HCT116 (cell line): Measurements from ENCODE around the gene GALNT17. TPM values are rescaled to one million over a fixed set of nuclear protein-coding genes. Genes with fewer than 3 reads are reported as not detected.

Source experiments
- ATAC-seq: fragments of 200-7000 bp; cut with Tn5 transposase; 2 replicates; pipeline ENCODE4 v1.9.1; 2020; ENCODE audit warnings: mild to moderate bottlenecking, moderate library complexity
- BruUV-seq: library from RNA; stranded (reverse); fragments of 400-500 nt; replicated peaks from 2 replicates; lab custom pipeline; 2021; lab: Mats Ljungman, UMichigan
- CTCF ChIA-PET: fragments of 300-600 bp; sonication (Branson Sonifier 250); formaldehyde crosslinking; loops from one replicate; lab custom pipeline; 2021; ENCODE audit warnings: antibody characterized with exemption; lab: Charles Lee
- POLR2A ChIA-PET: fragments of 300-600, 350-600 bp; sonication (Branson Sonifier 250); formaldehyde crosslinking; loops from one replicate; lab custom pipeline; 2021; ENCODE audit warnings: antibody characterized with exemption; lab: Charles Lee
- RAD21 ChIA-PET, 2 experiments: fragments of 300-600 bp; sonication (Branson Sonifier 250); formaldehyde crosslinking; loops; one replicate each; lab custom pipeline; 2023; ENCODE audit warnings: low total read pairs in 2 of 2; ENCODE audit not compliant: uncharacterized antibody in 2 of 2, unreplicated experiment in 2 of 2, low non-redundant PET in 1 of 2; lab: Charles Lee
- DNase-seq: peaks from one replicate; pipeline ENCODE4 v3.0.0-alpha.2; 2010; ENCODE audit warnings: low read depth, low spot score
- H2AFZ ChIP-seq: fragments of 200-600 bp; shearing (Covaris generic), sonication (generic); 2 replicates; pipeline ENCODE4 v1.6.1; 2017; ENCODE audit warnings: low read depth, mixed run types, mixed read lengths, antibody characterized with exemption, low read length; ENCODE audit not compliant: poor library complexity, severe bottlenecking
- H3K27ac ChIP-seq: 2 replicates; pipeline ENCODE4 v1.5.1; 2012; ENCODE audit warnings: low read depth, low read length
- H3K27me3 ChIP-seq: fragments of 200-600 bp; sonication (generic); 2 replicates; pipeline ENCODE4 v1.6.1; 2016; ENCODE audit warnings: mixed run types, low read length, mixed read lengths; ENCODE audit not compliant: insufficient read depth
- H3K36me3 ChIP-seq, 2 experiments: fragments of 200-500 bp in 1 of 2; fragments of 200-600 bp in 1 of 2; sonication (Bioruptor generic) in 1 of 2; sonication (generic) in 1 of 2; 2 replicates each; pipeline versions ENCODE4 v1.5.1 to v1.6.1; 2014 to 2016; ENCODE audit warnings: low read length in 2 of 2, inconsistent platforms in 1 of 2, mixed read lengths in 1 of 2, mixed run types in 1 of 2; ENCODE audit not compliant: insufficient read depth in 2 of 2, control insufficient read depth in 1 of 2
- H3K4me1 ChIP-seq, 2 experiments: fragments of 200-600 bp in 1 of 2; sonication (generic) in 1 of 2; 2 replicates each; pipeline versions ENCODE4 v1.5.1 to v1.6.1; 2012 to 2017; ENCODE audit warnings: low read length in 2 of 2, inconsistent platforms in 1 of 2, mild to moderate bottlenecking in 1 of 2, mixed read lengths in 1 of 2, mixed run types in 1 of 2, moderate library complexity in 1 of 2; ENCODE audit not compliant: insufficient read depth in 2 of 2, control insufficient read depth in 1 of 2
- H3K4me2 ChIP-seq: fragments of 200-600 bp; sonication (generic); 2 replicates; pipeline ENCODE4 v1.6.1; 2017; ENCODE audit warnings: mixed run types, low read length, mixed read lengths
- H3K4me3 ChIP-seq, 2 experiments: fragments of 200-600 bp in 1 of 2; sonication (generic) in 1 of 2; replicated peaks in 1 of 2; 2 replicates each; pipeline ENCODE4 v1.5.1; 2011 to 2016; ENCODE audit warnings: low read length in 2 of 2, control low read depth in 1 of 2, low read depth in 1 of 2, mild to moderate bottlenecking in 1 of 2, mixed read lengths in 1 of 2, mixed run types in 1 of 2
- H3K79me2 ChIP-seq: fragments of 200-600 bp; sonication (generic); 2 replicates; pipeline ENCODE4 v1.6.1; 2017; ENCODE audit warnings: mild to moderate bottlenecking, mixed run types, low read length, moderate library complexity, mixed read lengths; ENCODE audit not compliant: insufficient read depth
- H3K9ac ChIP-seq: fragments of 200-600 bp; sonication (generic); 2 replicates; pipeline ENCODE4 v1.6.1; 2016; ENCODE audit warnings: low read length, mixed read lengths
- H3K9me2 ChIP-seq: fragments of 200-600 bp; sonication (generic), shearing (Covaris generic); 2 replicates; pipeline ENCODE4 v1.6.1; 2017; ENCODE audit warnings: mixed run types, mild to moderate bottlenecking, moderate library complexity; ENCODE audit not compliant: insufficient read depth
- H3K9me3 ChIP-seq, 2 experiments: fragments of 200-500 bp in 1 of 2; fragments of 200-600 bp in 1 of 2; sonication (Bioruptor generic) in 1 of 2; sonication (generic) in 1 of 2; 2 replicates each; pipeline ENCODE4 v1.6.1; 2014 to 2017; ENCODE audit warnings: low read length in 2 of 2, mixed read lengths in 2 of 2, inconsistent platforms in 1 of 2, low read depth in 1 of 2, mild to moderate bottlenecking in 1 of 2, mixed run types in 1 of 2, moderate library complexity in 1 of 2; ENCODE audit not compliant: control insufficient read depth in 1 of 2, insufficient read depth in 1 of 2
- H4K20me1 ChIP-seq: fragments of 200-600 bp; sonication (generic), shearing (Covaris generic); 2 replicates; pipeline ENCODE4 v1.6.1; 2017; ENCODE audit warnings: mixed run types, mild to moderate bottlenecking, moderate library complexity; ENCODE audit not compliant: insufficient read depth
- CBX3 ChIP-seq: IDR thresholded peaks from 2 replicates; pipeline ENCODE4 v1.6.1; 2012; ENCODE audit warnings: low read depth
- CTCF ChIP-seq, 3 experiments: fragments of 200-600 bp in 1 of 3; sonication (generic) in 1 of 3; IDR thresholded peaks in 2 of 3; conservative IDR thresholded peaks in 1 of 3; 2 replicates each; pipeline ENCODE4 v1.5.1; 2012 to 2017; ENCODE audit warnings: low read depth in 2 of 3, low read length in 2 of 3, antibody characterized with exemption in 1 of 3, borderline replicate concordance in 1 of 3, control low read depth in 1 of 3, mild to moderate bottlenecking in 1 of 3, mixed read lengths in 1 of 3, mixed run types in 1 of 3, moderate library complexity in 1 of 3; ENCODE audit not compliant: insufficient read depth in 1 of 3
- EGR1 ChIP-seq: IDR thresholded peaks from 2 replicates; pipeline ENCODE4 v1.6.1; 2012; ENCODE audit warnings: low read depth
- ELF1 ChIP-seq: IDR thresholded peaks from 2 replicates; pipeline ENCODE4 v1.6.1; 2012; ENCODE audit warnings: low read depth, borderline replicate concordance
- EZH2 ChIP-seq: fragments of 200-600 bp; sonication (generic); IDR thresholded peaks from 2 replicates; pipeline ENCODE4 v1.6.1; 2017; ENCODE audit warnings: antibody characterized with exemption, mixed run types
- FOSL1 ChIP-seq: IDR thresholded peaks from 2 replicates; pipeline ENCODE4 v1.6.1; 2012; ENCODE audit warnings: low read depth
- POLR2A ChIP-seq: IDR thresholded peaks from 2 replicates; pipeline ENCODE4 v1.7.0; 2011; ENCODE audit warnings: borderline replicate concordance; ENCODE audit not compliant: insufficient read depth, insufficient read length; ENCODE audit errors: extremely low read depth
- POLR2AphosphoS5 ChIP-seq: IDR thresholded peaks from 2 replicates; pipeline ENCODE4 v1.6.1; 2011; ENCODE audit warnings: mild to moderate bottlenecking, low read depth, low read length, moderate library complexity
- RAD21 ChIP-seq: IDR thresholded peaks from 2 replicates; pipeline ENCODE4 v1.6.1; 2012; ENCODE audit warnings: low read depth, mild to moderate bottlenecking
- SIN3A ChIP-seq: IDR thresholded peaks from 2 replicates; pipeline ENCODE4 v1.6.1; 2012; ENCODE audit warnings: low read depth
- SP1 ChIP-seq: IDR thresholded peaks from 2 replicates; pipeline ENCODE4 v1.6.1; 2012; ENCODE audit warnings: low read depth
- TCF7L2 ChIP-seq: IDR thresholded peaks from 2 replicates; pipeline ENCODE4 v1.7.0; 2011; ENCODE audit warnings: borderline replicate concordance, inconsistent platforms; ENCODE audit not compliant: insufficient read depth, insufficient read length; ENCODE audit errors: extremely low read depth
- ZFX ChIP-seq: fragments of 450-650 bp; IDR thresholded peaks from 2 replicates; pipeline ENCODE4 v1.6.1; 2017
- ZNF274 ChIP-seq: fragments of 200-500 bp; sonication (Bioruptor generic); IDR thresholded peaks from 2 replicates; pipeline ENCODE4 v1.6.1; 2014; ENCODE audit warnings: mild to moderate bottlenecking, low read depth, low read length, inconsistent platforms
- intact Hi-C: fragments of 100-400 bp; cut with micrococcal nuclease; formaldehyde crosslinking; loops from 2 replicates; pipeline ENCODE4 v1.10.0; 2022
- total RNA-seq: library from RNA; stranded (reverse); gene quantifications from one replicate; pipeline ENCODE4 v1.2.1, GENCODE V29; 2021; ENCODE audit not compliant: unreplicated experiment
- TF ChIP-seq, protein P1 (sequence below): IDR thresholded peaks from 2 replicates; pipeline ENCODE4 v1.6.1; 2012; ENCODE audit warnings: low read depth

GALNT17 gene
- total RNA-seq, 1 experiment from 2014 or later: not detected

GRCh38 chr7:71521506-71521905 is 389.6 kb downstream of the GALNT17 start:
- TF ChIP-seq EGR1 (no peak), ZFX (no peak), RAD21 (no peak), SIN3A (no peak), SP1 (no peak), ZNF274 (no peak), FOSL1 (no peak), EZH2 (no peak), POLR2AphosphoS5 (no peak), POLR2A (no peak), ELF1 (no peak), CTCF (IDR thresholded peaks at IDR 0.05 in 2 of 3, conservative IDR thresholded peaks at IDR 0.05 in 1 of 3; ENCODE audit: borderline replicate concordance in 1 of 3, insufficient read depth in 1 of 3, low read depth in 2 of 3, low read length in 2 of 3) (no peak), TCF7L2 (no peak), CBX3 (no peak)
- TF ChIP-seq, protein P1, sequence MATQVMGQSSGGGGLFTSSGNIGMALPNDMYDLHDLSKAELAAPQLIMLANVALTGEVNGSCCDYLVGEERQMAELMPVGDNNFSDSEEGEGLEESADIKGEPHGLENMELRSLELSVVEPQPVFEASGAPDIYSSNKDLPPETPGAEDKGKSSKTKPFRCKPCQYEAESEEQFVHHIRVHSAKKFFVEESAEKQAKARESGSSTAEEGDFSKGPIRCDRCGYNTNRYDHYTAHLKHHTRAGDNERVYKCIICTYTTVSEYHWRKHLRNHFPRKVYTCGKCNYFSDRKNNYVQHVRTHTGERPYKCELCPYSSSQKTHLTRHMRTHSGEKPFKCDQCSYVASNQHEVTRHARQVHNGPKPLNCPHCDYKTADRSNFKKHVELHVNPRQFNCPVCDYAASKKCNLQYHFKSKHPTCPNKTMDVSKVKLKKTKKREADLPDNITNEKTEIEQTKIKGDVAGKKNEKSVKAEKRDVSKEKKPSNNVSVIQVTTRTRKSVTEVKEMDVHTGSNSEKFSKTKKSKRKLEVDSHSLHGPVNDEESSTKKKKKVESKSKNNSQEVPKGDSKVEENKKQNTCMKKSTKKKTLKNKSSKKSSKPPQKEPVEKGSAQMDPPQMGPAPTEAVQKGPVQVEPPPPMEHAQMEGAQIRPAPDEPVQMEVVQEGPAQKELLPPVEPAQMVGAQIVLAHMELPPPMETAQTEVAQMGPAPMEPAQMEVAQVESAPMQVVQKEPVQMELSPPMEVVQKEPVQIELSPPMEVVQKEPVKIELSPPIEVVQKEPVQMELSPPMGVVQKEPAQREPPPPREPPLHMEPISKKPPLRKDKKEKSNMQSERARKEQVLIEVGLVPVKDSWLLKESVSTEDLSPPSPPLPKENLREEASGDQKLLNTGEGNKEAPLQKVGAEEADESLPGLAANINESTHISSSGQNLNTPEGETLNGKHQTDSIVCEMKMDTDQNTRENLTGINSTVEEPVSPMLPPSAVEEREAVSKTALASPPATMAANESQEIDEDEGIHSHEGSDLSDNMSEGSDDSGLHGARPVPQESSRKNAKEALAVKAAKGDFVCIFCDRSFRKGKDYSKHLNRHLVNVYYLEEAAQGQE: no peak
- intact Hi-C loops: no loop called here
- no TSS peak for BruUV-seq
- Histone ChIP-seq H3K79me2 (no peaks in the 10 kb centered on the region), H3K4me3 (no peak overlapping the region), H3K4me1 (no peaks in the 10 kb centered on the region), H2AFZ (no peak overlapping the region), H3K27ac (no peak overlapping the region), H3K27me3 (no peaks in the 10 kb centered on the region), H3K4me2 (no peak overlapping the region), H3K36me3 (no peaks in the 10 kb centered on the region), H4K20me1 (no peaks in the 10 kb centered on the region), H3K9me2 (no peaks in the 10 kb centered on the region), H3K9me3 (peaks cover 6 to 18% of the 10 kb centered on the region in 2 experiments; a peak in 2 of 4 replicates), H3K9ac (no peak overlapping the region)
- ATAC-seq: no peak
- POLR2A ChIA-PET: no interaction called here
- RAD21 ChIA-PET: no interaction called here
- DNase-seq: no peak
- CTCF ChIA-PET: no interaction called here
